ENCODE measurements around the gene HSPB7. TPM values are rescaled to one million over a fixed set of nuclear protein-coding genes. Genes with fewer than 3 reads are reported as not detected.
"Not testable (repeated sequence)": the region's sequence is repeated elsewhere in the genome, so short reads cannot be mapped to it uniquely, and the experiment has no call there.

HSPB7 gene
- total RNA-seq, 4 donors from 2014 or later, result 1.9 to 7.0 (median 3.3) TPM

DNA sequence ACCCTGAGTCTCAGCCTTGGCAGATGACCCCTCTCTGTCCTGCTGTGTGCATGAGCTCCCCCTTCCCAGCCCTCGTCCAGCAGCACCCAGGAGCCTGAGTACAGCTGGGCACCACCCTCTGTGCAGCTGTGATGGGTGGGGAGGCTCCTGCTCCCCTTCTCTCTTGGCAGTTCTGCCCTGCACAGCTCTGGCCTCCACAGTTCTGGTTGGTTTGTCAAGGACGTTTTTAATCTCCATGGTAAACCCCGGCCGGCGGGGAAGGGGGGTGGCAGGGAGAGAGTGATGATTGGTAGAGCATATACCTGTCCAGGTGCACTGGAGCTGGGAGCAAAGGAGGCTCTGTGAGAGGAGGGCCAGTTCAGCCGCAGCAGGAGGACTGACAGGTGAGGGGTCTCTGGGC, 3.8 kb upstream of the HSPB7 start, which contains the start of gene CLCNKA:
Gene CLCNKA (plus strand): TSS at position 356 of the 400 bp plus-strand sequence. CDS start 584 bp downstream, outside the sequence.
- H3K36me3 ChIP-seq, result no peaks in the 10 kb centered on the region
- H3K4me1 ChIP-seq, result peaks cover 28% of the 10 kb centered on the region
- H3K9me3 ChIP-seq, result no peaks in the 10 kb centered on the region
- no peak for DNase-seq (ENCODE audit: low spot score in 2 of 2)
- no peak within 1 kb of the TSS for H3K4me3 ChIP-seq
- no peak within 1 kb of the TSS for H3K27ac ChIP-seq
- WGBS, result 58% methylated on average over 6 of the region's 6 CpGs
- TF ChIP-seq POLR2A (IDR thresholded peaks at IDR 0.05), result no peak
- no peak for TF ChIP-seq EP300 (IDR thresholded peaks at IDR 0.05)
- no peak for TF ChIP-seq CTCF (IDR thresholded peaks at IDR 0.05)
- TF ChIP-seq POLR2AphosphoS5 (IDR thresholded peaks at IDR 0.05), result no peak
- H3K27me3 ChIP-seq, result no peaks in the 10 kb centered on the region

DNA sequence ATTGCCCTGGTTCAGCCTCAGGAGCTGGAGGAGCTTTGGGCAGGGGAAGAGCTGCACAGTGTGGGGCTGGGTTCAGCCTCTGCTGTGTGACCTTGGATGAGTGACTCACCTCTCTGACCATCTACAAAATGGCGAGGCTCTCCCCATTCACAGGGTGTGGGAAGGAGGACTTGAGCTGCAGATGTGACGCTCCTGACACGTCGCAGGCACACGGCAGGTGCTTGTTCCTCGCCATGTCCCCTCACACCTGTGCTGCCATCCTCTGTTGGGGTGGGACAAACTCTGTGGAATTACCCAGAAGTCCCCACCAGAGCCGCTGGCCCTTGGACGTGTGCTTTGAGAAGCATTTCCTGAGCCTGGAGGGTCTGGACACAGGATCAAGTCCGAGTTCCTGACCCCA, 3.0 kb upstream of the HSPB7 start:
- H3K36me3 ChIP-seq; H3K27ac ChIP-seq; H3K27me3 ChIP-seq; DNase-seq (ENCODE audit: low spot score in 2 of 2); H3K4me3 ChIP-seq; H3K9me3 ChIP-seq: not testable (repeated sequence)
- 100% methylated on average over 5 of the region's 9 CpGs for WGBS
- H3K4me1 ChIP-seq, result peaks cover 27% of the 10 kb centered on the region

GRCh38 chr1:16020325-16020724, 2.5 kb upstream of the HSPB7 start:
- no peak for TF ChIP-seq EP300 (IDR thresholded peaks at IDR 0.05)
- no peak for TF ChIP-seq CTCF (IDR thresholded peaks at IDR 0.05)
- no peak for TF ChIP-seq POLR2AphosphoS5 (IDR thresholded peaks at IDR 0.05)
- no peak for TF ChIP-seq POLR2A (IDR thresholded peaks at IDR 0.05)
- Histone ChIP-seq H3K4me3 (no peak overlapping the region), H3K36me3 (no peaks in the 10 kb centered on the region), H3K9me3 (no peaks in the 10 kb centered on the region), H3K4me1 (peaks cover 27% of the 10 kb centered on the region), H3K27ac (no peak overlapping the region), H3K27me3 (no peaks in the 10 kb centered on the region)
- 83% methylated on average over 1 of the region's 6 CpGs for WGBS
- no peak for DNase-seq (ENCODE audit: low spot score in 2 of 2)

DNA sequence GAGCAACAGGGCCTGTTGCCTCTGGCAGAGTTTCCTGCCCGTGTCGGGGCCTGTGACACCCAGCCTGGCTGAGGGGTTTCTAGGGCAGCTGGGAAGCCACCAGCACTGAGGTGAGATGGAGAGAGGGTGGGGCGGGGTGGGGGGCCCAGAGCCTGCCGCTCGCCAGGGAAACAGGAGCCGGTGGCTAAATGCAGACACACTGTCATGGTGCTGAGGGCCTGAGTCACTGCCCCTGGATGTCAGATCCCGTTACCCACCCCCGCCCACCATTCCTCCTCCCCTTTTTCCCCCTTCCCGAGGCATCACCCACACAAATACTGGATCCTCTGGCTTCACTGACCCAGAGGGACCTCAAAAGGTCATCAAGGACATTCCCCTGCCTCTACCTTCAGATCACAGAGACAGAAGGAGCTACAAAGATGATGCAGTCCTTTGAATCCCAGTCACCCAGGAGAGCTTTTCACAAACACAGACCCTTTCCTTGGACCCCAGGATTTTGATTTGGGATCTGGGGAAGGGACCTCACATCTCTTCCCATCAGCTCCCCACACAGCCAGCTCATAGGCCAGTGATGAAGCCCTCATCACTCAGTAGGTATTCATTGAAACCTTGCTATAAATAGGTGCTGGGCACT, 1.9 kb upstream of the HSPB7 start:
- Histone ChIP-seq H3K36me3 (no peaks in the 10 kb centered on the region), H3K27ac (no peak overlapping the region), H3K9me3 (no peaks in the 10 kb centered on the region), H3K4me3 (no peak overlapping the region), H3K27me3 (no peaks in the 10 kb centered on the region), H3K4me1 (peaks cover 27% of the 10 kb centered on the region)
- TF ChIP-seq POLR2A (IDR thresholded peaks at IDR 0.05) (no peak), POLR2AphosphoS5 (IDR thresholded peaks at IDR 0.05) (no peak), CTCF (IDR thresholded peaks at IDR 0.05) (no peak), EP300 (IDR thresholded peaks at IDR 0.05) (no peak)
- DNase-seq (ENCODE audit: low spot score in 2 of 2), result no peak
- 65% methylated on average over 9 of the region's 9 CpGs for WGBS

DNA sequence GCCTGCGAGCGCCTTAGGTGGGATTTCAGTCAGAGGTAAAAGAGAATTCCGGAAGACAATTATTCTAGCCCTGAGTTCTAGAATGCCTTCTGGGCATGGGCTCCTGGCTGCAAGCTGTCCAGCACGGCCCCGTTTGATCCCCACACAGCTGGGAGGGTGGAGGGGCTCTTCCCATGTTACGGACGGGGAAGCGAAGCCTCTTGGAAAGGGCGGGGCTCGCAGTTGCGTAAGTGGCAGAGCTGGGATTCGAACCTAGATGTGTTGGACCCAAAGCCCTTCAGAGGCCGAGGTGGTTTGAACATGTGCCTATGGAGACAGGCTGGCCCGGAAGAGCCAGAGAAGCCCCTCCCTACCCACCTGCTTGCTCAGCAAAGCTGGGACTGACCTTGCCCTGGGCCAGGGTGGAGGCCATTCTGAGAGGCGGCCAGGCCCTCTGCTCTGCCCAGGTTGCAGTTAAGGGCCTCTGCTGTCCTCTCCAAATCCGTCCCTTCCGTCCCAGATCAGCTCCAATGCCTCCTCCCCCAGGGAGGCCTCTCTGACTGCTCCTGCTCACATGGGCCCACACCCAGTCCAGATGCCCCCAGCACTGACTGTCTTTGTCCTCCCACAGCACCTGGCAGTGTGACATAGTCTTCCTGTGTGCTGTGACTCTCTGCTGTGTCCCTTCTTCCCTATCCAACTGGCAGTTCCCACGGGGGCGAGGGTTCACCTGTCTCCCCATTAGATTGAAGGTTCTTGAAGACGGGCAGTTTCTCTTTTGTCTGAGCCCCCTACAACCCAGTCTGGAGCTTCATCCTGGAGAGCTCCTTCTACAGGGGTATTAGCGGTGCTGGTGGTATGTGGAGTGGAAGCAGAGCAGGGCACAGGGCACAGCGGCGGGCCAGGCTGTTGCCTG, 1.2 kb upstream of the HSPB7 start:
- peak overlapping the region; percentile 74 for H3K27ac ChIP-seq
- WGBS, result 77% methylated on average over 21 of the region's 23 CpGs
- H3K9me3 ChIP-seq, result no peaks in the 10 kb centered on the region
- no peak overlapping the region for H3K4me3 ChIP-seq
- no peaks in the 10 kb centered on the region for H3K27me3 ChIP-seq
- H3K4me1 ChIP-seq, result peaks cover 30% of the 10 kb centered on the region
- TF ChIP-seq CTCF (IDR thresholded peaks at IDR 0.05) (no peak), POLR2A (IDR thresholded peaks at IDR 0.05) (no peak), POLR2AphosphoS5 (IDR thresholded peaks at IDR 0.05) (no peak), EP300 (IDR thresholded peaks at IDR 0.05) (no peak)
- no peaks in the 10 kb centered on the region for H3K36me3 ChIP-seq
- DNase-seq (ENCODE audit: low spot score in 2 of 2), result no peak
